ENCODE results near the gene HOTAIR.

- TF ChIP-seq CTCF (conservative IDR thresholded peaks at IDR 0.05): no peak
- no peak for TF ChIP-seq ZFX (IDR thresholded peaks at IDR 0.05)
These were observed 17.7 kb upstream of the HOTAIR start for GRCh38 chr12:53992377-53992889.
